ELF-1 (cell line): ENCODE data around the gene WDCP.

Experiments used
- DNase-seq: peaks from one replicate; pipeline ENCODE4 v3.0.0-alpha.2; 2016; ENCODE audit warnings: low read depth, low spot score

WDCP gene

DNA sequence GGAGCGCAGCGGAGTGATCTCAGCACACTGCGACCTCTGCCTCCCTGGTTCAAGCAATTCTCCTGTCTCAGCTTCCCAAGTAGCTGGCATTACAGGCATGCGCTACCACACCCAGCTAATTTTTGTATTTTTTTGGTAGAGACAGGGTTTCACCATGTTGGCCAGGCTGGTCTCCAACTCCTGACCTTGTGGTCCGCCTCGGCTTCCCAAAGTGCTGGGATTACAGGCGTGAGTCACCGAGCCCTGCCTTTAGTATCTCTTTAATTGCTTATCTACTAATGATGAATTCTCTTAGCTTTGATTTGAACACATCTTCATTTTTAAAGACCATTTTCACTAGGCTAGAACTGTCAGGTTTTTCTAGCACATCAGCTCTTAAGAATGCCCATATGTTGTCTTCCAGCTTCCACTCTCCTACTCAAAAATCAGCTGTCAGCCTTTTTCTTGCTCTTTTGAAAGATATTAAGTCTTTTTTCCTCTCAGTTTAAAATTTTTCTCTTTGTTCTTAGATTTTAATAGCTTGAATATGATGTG, 53.4 kb downstream of the WDCP start:
- no peak for DNase-seq

DNA sequence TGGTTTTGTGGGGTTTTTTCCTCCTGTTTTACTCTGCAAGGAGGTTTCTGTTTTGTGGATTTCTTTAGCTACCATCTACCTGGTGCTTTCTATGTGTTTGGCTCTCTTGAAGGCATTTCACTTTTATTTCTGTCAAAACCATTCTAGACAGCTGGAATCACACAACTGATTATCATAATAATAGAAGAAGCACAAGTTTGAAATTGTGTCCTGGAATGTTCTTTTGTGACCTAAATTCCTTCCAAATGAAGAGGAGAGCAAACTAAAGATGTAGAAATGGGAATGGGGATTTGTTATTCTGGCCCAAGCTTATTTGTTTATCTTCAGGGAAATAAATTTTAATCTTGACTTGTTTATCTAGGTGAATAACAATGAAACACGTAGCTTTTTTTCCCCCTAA, 54.3 kb downstream of the WDCP start:
- no peak for DNase-seq

DNA sequence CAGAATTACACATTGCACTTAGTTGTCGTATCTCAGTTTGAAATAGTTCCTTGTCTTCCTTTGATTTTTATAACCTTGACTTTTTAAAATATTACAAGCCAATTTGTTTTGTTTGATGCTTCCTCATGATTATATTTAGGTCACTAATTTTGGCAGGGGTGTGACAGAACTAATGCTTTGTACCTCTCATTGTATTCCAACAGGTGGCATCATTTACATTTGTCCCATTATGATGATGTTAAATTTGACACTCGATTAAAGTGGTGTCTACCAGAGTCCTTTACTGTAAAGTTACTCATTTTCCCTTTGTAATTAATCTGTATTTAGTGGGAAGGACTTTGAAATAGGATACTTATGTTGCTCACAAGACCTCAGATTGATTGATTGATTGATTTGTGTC, 58.8 kb downstream of the WDCP start:
- DNase-seq = no peak
